ENCODE data around the gene AGAP1. TPM values are rescaled to one million over a fixed set of nuclear protein-coding genes. Genes with fewer than 3 reads are reported as not detected.

AGAP1 gene
- polyA plus RNA-seq, 1 donor, result 31.5 TPM

DNA sequence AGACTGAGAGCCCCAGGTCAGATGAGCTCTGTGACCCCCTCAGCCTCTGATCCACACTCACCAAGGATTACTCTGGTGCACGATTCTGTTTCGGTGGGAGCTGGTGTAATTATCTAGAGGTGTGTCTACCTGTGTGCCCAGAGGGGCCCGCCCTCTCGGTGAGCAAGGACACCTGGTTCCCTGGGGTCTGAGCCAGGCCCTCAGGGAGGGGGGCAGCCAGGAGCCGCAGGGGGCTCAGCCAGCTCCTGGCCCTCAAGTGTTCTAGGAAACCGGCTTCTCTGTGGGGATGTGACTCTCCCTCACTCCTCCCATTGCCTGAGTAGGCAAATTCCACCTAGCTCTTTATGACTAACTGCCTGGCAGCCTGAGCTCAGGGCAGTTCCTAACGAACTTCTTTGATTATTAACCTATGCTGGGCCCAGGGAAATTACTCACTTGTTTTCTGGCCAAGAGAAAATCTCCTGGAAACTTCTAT is 17.4 kb downstream of the AGAP1 start:
- DNase-seq, result no peak

DNA sequence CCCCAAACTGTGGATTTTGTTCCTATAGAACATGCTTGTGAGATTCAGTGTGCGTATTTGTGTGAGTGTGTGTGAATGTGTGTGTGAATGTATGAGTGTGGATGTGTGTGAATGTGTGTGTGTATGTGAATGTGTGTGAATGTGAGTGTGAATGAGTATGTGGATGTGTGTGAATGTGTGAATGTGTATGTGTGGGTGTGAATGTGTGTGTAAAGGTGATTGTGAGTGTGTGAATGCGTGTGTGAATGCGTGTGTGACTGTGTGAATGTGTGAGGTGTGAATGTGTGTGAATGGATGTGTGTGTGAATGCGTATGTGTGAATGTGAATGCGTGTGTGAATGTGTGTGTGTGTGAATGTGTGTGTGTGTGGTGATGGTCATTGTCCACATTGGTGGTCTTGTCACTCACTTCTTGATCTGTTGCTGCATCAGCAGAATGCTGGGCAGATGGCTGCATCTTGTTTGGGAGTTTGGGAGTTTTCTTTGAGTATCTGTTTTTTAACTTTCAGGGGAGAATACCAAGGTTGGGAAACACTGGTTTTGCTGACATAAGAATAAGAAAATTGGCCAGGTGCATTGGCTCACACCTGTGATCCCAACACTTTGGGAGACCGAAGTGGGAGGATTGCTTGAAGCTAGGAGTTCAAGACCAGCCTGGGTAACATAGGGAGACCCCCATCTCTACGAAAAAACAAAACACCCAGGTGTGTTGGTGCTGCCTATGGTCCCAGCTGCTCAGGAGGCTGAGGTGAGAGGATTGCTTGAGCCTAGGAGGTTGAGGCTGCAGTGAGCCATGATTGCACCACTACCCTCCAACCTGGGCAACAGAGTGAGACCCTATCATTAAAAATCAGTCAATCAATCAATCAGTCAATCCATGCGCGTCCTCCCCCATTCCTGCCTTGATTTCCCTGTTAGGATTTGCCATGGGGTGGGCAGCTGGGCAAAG is 18.2 kb downstream of the AGAP1 start:
- DNase-seq, result no peak

DNA sequence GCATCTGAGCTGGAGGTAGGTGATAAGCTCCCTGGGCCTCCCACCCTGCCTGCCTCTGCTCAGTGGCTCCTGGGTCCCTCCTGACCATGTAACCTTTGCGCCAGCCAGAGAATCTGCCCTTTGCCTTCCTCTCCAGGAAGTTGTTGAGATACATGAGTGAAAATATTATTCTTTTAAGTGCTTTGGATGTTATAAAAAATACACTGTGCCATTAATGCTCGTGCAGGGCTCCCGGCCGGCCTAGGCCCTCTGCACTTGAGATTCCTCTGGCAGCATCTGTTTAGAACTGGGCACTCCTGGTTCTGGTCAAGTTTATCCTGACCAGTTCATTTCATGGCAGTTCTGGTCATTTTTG is 18.8 kb downstream of the AGAP1 start:
- DNase-seq, result no peak

DNA sequence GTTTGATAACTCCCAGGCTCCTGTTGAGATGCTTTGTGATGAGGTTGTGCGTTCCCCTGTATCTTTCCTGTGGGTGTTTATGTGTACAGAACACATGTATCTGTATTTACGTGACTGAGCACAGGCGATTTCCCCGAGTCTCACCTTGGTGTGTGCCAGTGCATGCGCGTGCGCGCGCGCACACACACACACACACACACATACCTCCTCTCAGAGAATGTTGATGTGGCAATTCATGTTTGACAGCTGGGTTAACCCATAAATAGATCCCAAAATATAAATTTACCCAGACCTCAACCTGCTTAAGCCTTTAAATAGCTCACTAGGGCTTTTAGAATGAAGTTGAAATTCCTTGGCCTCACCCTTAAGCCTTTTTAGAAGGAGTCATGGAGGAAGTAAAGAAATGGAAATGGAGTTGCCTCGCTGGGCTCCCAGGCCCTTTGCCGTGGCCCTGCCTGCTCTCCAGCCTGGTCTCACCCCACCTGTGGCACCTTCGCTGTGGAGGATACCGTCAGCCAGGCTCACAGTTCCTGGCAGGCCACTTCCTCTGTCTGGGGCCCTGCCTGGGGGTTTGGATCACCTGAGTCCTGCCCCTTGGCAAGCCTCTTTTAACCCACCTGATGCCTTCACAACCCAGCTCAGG is 20.3 kb downstream of the AGAP1 start:
- DNase-seq, result no peak

DNA sequence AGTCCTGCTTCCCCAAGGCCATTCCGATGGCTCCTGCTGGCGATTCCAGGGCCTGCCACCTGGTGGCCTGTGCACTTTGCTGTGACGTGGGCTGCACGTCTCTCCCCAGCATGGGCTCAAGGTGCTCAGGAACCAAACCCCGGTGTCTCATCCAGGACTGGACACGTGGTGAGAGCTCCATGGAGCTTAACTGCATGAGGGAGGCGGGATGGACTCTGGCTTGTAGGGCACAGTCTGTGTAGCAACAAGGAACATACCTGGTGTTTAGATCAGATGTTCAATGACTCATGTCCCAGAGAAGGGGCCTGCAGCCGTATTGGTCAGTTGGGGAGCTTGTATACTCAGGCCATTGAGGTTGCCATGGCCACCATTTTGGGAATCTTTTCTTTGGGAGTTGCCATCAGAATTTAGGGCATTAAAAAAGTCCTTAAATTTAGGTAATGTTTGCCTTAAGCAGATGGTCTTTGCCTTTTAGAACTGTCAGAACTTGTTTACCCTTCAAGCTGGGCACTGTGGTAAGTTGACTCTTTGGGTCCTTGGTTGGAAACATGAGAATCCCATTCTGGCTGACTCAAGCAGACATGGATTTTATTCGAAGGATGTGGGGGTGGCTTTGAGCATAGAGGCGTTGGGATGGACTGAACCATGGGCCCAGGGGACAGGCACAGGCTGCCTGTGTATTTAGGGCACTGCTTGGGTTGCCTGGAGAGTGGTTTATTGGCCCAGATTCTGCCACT is 21.0 kb downstream of the AGAP1 start:
- DNase-seq, result no peak

DNA sequence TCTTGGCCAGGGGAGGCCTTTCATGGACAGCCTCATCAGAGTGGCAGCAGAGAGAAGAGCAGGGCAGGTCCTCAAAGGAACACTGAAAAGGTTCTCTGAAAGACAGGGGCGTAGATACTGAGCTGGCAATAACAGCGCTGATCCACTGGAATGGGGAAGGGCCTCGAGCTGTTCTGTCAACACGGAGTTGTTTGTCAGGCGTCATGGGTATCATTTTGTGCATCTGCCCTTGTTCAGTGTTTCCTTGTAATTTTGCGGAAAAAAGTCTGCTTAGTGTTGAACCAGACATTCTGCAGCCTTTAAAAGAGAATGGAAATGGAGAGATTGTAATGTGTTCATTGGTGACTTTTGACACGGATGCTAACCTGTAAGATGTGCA is 21.5 kb downstream of the AGAP1 start:
- DNase-seq, result no peak

DNA sequence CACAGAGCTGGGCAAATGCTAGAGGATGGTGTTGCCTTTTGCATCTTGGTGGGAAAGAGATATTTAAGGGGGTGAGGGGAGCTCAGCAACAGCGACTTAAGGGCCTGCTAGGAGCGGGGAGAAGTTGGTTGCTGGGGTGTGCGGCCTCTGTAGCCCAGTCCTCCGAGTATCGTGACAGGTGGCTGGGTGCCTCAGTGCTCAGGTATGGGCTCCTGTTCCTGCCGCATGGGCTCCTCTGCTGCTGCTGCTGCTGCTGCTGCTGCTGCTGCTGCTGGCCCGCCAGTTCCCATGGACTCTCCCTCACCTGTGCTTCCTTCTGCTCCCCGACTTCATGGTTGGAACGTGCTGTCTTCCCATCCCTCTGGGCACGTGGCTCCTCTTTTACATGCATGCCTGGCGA is 22.0 kb downstream of the AGAP1 start:
- no peak for DNase-seq

DNA sequence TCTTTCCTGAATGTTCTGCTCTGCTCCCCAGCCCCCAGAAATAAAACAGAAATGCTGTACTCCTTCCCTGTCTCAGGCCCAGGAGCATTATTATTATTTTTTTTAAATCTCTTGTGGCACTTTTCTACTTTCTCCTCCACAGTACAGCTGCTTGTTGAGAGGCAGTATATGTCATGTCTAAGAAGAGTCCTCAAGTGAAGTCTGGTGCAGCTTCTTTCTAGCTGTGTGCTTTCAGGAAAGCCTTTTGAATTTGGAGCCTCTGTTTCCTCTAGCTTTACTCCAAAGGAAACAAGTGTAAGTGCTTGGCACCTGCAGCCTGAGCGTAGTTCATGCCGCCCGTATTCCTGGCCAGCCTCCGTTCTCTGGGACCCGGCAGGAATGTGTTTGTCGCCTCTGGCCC is 22.4 kb downstream of the AGAP1 start:
- DNase-seq, result no peak

DNA sequence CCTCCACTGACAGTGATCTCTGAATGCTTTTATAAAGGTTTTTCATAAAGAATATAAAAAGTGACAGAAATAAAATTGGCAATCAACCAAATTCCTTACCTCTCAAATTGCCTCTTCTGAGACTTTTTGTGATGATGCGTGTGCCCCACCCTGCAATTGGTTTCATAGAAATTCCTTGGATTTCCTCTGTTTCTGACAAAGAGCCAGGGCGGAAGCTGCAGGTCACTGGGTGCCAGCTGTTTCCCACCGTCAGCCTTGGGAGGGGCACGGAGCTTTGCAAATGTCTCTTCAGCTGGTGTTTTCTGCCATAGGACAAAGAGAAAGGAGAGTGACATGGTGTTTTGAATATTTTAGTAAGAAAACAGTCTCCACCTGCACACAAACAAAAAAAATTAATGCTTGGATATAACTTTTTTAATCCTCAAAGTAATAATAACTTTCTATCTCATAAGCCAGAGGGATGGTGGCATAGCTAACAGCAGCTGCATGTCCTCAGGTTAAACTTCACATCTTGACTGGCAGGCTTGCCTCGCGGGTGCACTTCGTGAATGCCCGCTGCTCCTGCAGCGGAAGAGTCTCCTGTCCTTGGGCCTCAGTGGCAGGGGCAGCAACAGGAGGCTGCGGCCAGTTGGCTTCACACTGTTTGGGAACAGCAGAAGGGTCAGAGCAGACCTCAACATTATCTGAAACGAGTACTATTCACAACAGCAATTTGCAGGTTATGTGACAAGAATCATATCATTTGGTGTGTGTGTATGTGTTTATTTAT is 24.7 kb downstream of the AGAP1 start:
- DNase-seq, result no peak

DNA sequence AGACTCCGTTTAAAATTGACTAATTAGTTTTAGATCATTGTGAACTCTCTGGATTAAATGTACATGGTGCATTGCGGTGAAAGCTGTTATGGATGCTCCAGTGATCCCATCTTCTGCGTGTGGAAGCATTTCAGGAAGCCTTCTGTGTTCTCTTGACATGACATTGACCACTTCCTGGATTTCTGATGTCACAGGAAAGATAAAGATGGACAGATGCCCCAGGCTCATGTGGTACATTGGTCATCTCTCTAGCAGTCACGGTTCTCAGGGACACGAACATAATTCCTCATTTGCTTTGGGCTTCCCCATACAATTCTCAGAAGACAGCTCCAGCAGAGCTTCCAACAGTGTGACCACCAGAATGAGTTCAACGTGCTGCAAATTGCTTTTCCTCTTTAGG is 26.9 kb downstream of the AGAP1 start:
- DNase-seq, result no peak

DNA sequence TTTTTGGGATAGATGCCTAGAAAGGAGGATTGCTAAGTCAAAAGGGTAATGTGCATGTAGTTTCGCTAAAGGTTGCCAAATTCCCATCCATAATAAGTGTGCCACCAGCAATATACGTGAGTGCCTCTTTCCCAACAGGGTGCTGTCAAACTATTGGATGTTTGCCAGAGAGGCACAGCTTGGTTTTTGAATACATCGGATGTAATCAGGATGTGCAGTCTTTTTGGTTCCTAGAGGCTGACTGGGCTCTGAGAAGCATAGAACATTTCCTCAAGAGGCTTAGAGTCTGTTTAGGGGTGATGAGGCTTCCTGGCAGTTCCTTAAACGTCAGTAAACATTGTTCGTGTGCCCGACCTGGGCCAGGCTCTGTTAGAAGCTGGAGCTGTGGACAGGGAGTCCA is 28.0 kb downstream of the AGAP1 start:
- DNase-seq, result no peak

DNA sequence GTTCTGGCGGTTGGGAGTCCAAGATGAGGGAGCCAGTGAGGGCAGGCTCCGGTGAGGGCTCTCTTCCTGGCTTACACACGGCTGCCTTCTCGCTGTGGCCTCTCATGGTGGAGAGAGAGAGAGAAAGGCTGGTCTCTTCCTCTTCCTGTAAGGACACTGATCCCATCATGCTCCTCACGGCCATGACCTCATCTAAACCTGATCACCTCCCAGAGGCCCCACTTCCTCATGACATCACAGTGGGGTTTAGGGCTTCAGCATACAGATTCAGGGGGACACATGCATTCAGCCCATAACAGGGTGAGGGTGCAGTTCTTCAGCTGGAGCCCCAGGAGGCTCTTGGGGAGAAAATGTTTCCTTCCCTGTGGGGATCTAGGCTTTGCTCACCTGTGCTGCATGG is 29.2 kb downstream of the AGAP1 start:
- no peak for DNase-seq

DNA sequence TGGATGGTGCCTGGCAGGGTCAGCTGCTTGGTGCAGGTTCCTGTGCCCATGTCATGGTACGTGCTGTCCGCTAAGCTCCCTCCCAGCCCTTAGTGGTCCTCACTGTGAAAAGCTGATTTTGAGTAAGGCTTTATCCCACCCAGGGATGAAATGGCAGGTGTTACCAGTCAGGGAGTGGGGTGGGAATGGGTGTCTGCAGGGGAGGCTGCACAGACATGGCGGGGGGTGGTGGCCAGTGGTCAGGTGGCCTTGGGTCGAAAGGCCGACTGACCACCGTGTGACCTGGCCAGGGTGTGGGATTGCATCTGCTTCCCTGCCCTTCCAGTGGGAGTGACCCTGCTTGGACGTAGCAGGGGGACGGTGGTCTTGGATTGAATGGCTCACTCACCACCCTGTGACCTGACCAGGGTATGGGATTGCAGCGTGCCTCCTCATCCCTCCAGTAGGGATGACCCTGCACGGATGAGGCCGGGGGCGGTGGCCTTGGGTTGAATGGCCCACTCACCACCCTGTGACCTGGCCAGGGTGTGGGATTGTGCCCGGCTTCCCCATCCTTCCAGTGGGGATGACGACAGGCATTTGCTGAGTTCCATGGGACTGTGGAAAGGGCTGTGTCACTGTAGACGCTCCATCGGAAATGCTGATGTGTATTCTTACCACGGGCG is 29.8 kb downstream of the AGAP1 start:
- DNase-seq, result no peak

DNA sequence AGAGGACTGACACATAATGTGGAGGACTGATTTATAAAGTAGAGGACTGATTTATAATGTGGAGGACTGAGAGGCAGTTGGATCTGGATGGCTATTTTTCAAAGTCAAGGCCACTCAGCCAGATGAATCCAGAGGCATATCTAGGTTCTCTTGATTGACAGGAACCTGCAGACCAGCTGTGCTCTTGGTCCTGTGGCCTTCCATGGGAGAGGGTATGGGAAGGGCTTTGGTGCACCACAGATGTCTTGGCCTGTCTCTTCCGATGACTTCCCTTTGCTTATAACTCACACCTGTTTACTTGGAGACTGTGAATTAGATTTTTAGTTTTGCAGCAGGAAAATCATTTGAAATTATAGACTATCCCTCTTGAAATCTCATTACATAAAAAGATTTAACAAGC is 32.3 kb downstream of the AGAP1 start:
- DNase-seq, result no peak

DNA sequence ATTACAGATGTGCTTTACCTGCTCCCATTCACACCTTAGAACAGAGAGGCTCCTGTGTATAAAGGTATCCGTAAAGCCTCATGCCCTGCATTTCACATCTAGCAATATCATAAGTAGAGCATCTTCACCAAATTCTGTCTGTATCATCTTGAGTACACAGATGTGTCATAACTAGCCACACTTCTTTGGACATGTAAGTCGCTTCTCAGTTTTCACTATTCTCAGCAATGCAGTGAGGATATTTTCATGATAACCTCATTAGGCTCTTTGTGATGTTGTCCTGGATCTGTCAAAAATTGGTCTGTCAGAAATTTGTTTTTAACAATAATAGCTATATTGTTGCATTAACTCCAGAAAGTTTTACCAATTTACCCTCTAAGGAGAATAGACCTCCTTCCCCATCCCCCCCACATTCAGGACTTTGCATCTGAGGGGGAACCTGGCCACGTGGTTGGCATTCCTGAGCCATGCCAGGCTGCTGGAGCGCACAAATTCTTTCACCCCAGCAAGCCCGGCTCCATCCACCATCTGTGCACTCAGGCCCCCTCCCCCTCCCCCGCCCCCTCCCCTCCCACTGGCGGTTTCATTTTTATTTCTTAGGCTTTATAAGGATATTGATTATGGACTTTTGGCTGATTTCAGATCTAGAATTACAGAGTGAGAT is 34.1 kb downstream of the AGAP1 start:
- DNase-seq, result no peak

DNA sequence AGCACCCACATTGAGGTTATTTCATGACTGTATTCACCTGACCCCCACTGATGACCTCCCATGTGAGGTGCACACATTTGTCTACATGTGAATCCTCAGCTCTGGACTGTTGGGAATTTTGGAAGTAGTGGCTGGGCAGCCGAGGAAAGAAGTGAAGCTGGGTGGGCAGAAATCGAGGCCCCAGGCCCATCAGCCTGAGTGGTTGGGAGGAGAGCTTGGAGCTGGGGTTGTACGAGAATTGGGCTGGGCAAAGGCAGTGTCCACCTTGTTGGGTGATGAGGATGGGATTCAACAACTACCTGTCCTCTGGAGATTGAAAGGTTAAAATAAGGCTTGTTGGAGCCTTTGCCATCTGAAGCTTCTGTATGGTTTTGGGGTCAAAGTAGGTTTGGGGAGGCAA is 35.8 kb downstream of the AGAP1 start:
- no peak for DNase-seq

DNA sequence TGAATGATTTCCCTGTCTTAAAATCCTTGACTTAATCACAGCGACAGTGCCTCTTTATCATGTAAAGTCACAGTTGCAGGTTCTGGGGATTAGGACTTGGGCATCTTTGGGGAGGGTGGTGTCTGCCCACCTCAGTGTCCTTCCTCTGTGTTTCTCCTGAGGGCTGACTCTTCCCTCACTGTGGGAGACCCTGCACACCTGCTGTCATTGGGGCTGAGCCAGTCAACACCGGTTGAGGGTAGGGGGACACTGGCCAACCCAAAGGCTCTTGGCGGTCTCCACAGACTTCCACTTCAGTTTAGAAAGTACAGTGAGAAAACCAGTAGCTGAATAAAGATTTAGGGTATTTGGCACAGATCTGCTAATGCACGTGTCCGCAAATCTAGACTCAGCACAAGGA is 36.9 kb downstream of the AGAP1 start:
- no peak for DNase-seq

DNA sequence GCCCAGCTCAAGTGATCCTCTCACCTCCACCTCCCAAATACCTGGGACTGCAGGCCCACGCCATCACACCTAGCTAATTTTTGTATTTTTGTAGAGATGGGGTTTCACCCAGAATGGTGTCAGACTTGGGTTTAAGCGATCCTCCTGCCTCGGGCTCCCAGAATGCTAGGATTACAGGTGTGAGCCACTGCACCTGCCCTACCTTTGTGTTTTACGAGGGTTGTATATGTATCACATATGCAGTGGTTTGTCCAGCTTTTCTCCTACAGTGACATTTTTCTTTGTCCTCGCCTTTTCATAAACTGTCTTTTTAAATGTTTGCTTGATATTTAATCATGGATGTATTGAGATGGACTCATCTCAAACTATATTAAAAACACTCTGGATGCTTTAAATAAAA is 38.5 kb downstream of the AGAP1 start:
- no peak for DNase-seq

DNA sequence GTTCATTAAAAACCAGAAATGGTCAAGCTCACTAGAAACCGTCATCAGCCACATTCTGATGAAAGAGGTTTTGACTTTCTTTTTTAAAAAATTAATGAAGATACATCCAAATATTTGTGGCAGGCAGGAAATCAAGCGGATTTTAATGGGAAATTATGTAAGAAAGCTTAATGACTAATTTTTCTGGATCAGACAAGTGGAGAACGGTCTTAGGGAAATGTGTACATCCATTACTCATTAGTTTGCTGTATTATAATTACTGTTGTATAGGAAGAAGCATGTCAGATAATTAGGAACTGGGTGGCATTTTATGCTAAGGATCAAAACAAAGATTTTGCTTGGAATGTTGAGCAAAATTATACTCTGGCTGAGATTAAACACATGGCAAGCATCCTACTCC is 39.4 kb downstream of the AGAP1 start:
- no peak for DNase-seq

DNA sequence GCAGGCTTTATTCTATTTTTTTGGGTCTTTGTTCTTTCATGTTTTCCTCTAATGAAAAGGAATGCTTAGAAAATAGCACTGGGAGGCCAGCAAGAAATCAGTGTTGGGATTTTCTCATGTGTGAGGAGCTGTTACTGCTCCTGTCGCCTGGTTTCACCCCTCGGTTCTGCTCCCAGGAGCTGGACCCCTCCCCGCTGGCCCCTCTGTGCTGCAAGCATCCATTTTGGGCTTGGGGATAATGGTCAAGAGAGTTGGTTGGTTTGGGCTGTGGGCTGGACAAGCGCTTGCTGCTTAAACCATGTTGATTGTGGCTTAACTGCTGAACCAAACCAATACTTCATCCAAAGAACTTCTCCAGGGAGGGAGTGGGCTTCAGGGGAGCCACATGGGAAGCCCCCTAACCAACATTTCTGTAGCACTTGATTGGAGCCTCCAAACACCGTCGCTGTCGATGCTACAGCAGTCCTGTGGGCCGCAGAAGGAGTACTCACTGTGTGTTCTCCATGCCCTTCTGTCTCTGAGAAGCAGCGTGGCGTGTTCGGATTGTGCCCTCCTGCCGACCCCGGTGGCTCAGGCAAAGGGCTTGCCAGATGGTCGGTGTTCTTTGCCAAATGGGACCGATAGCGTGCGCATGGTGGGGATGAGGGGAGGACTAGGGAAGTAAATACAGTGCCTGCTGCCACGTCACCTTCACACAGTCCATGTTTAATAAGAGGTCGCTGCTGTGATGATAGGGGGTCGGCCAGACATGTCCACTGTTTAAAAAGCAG is 40.0 kb downstream of the AGAP1 start:
- DNase-seq, result no peak
